Fibroblast of villous mesenchyme (primary cell): ENCODE data around the gene FNDC11. TPM values are rescaled to one million over a fixed set of nuclear protein-coding genes. Genes with fewer than 3 reads are reported as not detected.
A peak's percentile ranks its signal among the peaks of the same experiment; 100 is the strongest.

Source experiments
- DNase-seq: peaks from one replicate; pipeline ENCODE4 v3.0.0-alpha.2; 2010; ENCODE audit warnings: low read depth
- H3K4me3 ChIP-seq: 2 replicates; pipeline ENCODE4 v1.5.1; 2011; ENCODE audit warnings: low read depth, mild to moderate bottlenecking, low read length
- CTCF ChIP-seq: IDR thresholded peaks from 2 replicates; pipeline ENCODE4 v1.5.1; 2012; ENCODE audit warnings: low read depth, mild to moderate bottlenecking, low read length; ENCODE audit not compliant: insufficient read depth
- total RNA-seq: library from RNA; depleted of rRNA; stranded (reverse); fragments of >200 nt; gene quantifications from 2 replicates; pipeline ENCODE4 v1.2.3, GENCODE V29; 2012

The FNDC11 gene
- total RNA-seq, 1 donor = 0.86 TPM

- peak; percentile 42 for DNase-seq
- no peak for TF ChIP-seq CTCF
- H3K4me3 ChIP-seq = no peak overlapping the region
Measured at GRCh38 chr20:63536241-63536977, 17.6 kb upstream of the FNDC11 start.

GRCh38 chr20:63536997-63537524 is 16.9 kb upstream of the FNDC11 start, which contains the start of gene PTK6:
PTK6 (minus strand) TSS chr20:63537376; CDS start chr20:63537314, 62 bp downstream.
- DNase-seq = no peak
- no peak for TF ChIP-seq CTCF
- H3K4me3 ChIP-seq = peak within 1 kb of the TSS; percentile 47

- peak overlapping the region; percentile 47 for H3K4me3 ChIP-seq
- peak; percentile 96 for DNase-seq
- TF ChIP-seq CTCF = peak; percentile 91
Measured at GRCh38 chr20:63537525-63538203, 16.3 kb upstream of the FNDC11 start.

- H3K4me3 ChIP-seq = peak overlapping the region; percentile 47
- TF ChIP-seq CTCF = no peak
- DNase-seq = no peak
Measured at GRCh38 chr20:63538204-63539091, 15.5 kb upstream of the FNDC11 start.

- no peak overlapping the region for H3K4me3 ChIP-seq
- DNase-seq = no peak
- TF ChIP-seq CTCF = no peak
Measured at GRCh38 chr20:63539092-63539430, 14.9 kb upstream of the FNDC11 start.

- no peak for TF ChIP-seq CTCF
- no peak for DNase-seq
- no peak overlapping the region for H3K4me3 ChIP-seq
Measured at GRCh38 chr20:63539441-63540370, 14.3 kb upstream of the FNDC11 start.
